K562 (cell line): ENCODE measurements around the gene SYMPK. TPM values are rescaled to one million over a fixed set of nuclear protein-coding genes. Genes with fewer than 3 reads are reported as not detected.
A peak's percentile ranks its signal among the peaks of the same experiment; 100 is the strongest.

Source experiments
- ATAC-seq: fragments of 200-7000 bp; cut with Tn5 transposase; 3 replicates; pipeline ENCODE4 v1.9.1; 2020; ENCODE audit warnings: moderate library complexity
- BruUV-seq: library from RNA; stranded (reverse); fragments of 400-500 nt; replicated peaks from 2 replicates; lab custom pipeline; 2021; lab: Mats Ljungman, UMichigan
- CTCF ChIA-PET: fragments of 300-600 bp; formaldehyde crosslinking; extraction: SDS; loops from one replicate; lab custom pipeline; 2021; ENCODE audit warnings: low intra/inter-chr PET ratio; lab: Yijun Ruan, JAX
- POLR2A ChIA-PET: fragments of 300-600, 350-650 bp; sonication (Branson Sonifier 250); formaldehyde crosslinking; extraction: SDS; loops from one replicate; lab custom pipeline; 2021; ENCODE audit warnings: antibody characterized with exemption, inconsistent platforms; lab: Yijun Ruan, JAX
- DNase-seq, 4 experiments: peaks; one replicate each; pipeline versions ENCODE4 v3.0.0 to v3.0.0-alpha.2; 2011 to 2018; ENCODE audit warnings: low spot score in 3 of 4, mixed read lengths in 3 of 4; ENCODE audit errors: extremely low read depth in 1 of 4
- FAIRE-seq: peaks from 2 replicates; lab custom pipeline; 2011; peaks lifted over from hg19 to GRCh38; lab: Jason Lieb, UNC
- H2AFZ ChIP-seq: 2 replicates; pipeline ENCODE4 v1.6.0; 2011; ENCODE audit warnings: low read depth, low read length, control low read depth, inconsistent platforms
- H3K27ac ChIP-seq: fragments of 200-600 bp; 3 replicates; pipeline ENCODE4 v1.8.0; 2011; ENCODE audit warnings: low read depth, mild to moderate bottlenecking, control low read depth, inconsistent platforms, low read length, moderate library complexity, mixed read lengths; ENCODE audit errors: extremely low read depth
- H3K27me3 ChIP-seq, 2 experiments: fragments of 300-600 bp in 1 of 2; 2 replicates in 1 of 2; 3 replicates in 1 of 2; pipeline versions ENCODE4 v1.6.0 to v1.8.0; 2011; ENCODE audit warnings: inconsistent platforms in 2 of 2, low read length in 2 of 2, mild to moderate bottlenecking in 1 of 2, mixed read lengths in 1 of 2, moderate library complexity in 1 of 2; ENCODE audit not compliant: control insufficient read depth in 2 of 2, insufficient read depth in 2 of 2
- H3K36me3 ChIP-seq: fragments of 300-600 bp; 3 replicates; pipeline ENCODE4 v1.8.0; 2011; ENCODE audit warnings: mild to moderate bottlenecking, low read length, inconsistent platforms; ENCODE audit not compliant: control insufficient read depth, insufficient read depth
- H3K4me1 ChIP-seq, 2 experiments: fragments of 200-600 bp in 1 of 2; replicated peaks in 1 of 2; 2 replicates in 1 of 2; 3 replicates in 1 of 2; pipeline versions ENCODE4 v1.5.1 to v1.8.0; 2011; ENCODE audit warnings: inconsistent platforms in 2 of 2, low read length in 2 of 2, mild to moderate bottlenecking in 1 of 2, mixed read lengths in 1 of 2, moderate library complexity in 1 of 2; ENCODE audit not compliant: control insufficient read depth in 2 of 2, insufficient read depth in 2 of 2
- H3K4me2 ChIP-seq: 2 replicates; pipeline ENCODE4 v1.6.1; 2011; ENCODE audit warnings: low read length, control low read depth, inconsistent platforms, mixed read lengths; ENCODE audit not compliant: insufficient read depth
- H3K4me3 ChIP-seq: fragments of 200-600 bp; sonication (generic), shearing (Covaris generic); 2 replicates; pipeline ENCODE4 v1.5.1; 2016; ENCODE audit warnings: control low read depth, inconsistent platforms
- H3K79me2 ChIP-seq: fragments of 200-600 bp; 3 replicates; pipeline ENCODE4 v1.8.0; 2011; ENCODE audit warnings: low read length, inconsistent platforms; ENCODE audit not compliant: control insufficient read depth, insufficient read depth
- H3K9ac ChIP-seq, 2 experiments: 2 replicates each; pipeline versions ENCODE4 v1.6.0 to v1.6.1; 2011; ENCODE audit warnings: low read depth in 2 of 2, low read length in 2 of 2, control low read depth in 1 of 2, inconsistent platforms in 1 of 2, mild to moderate bottlenecking in 1 of 2, mixed read lengths in 1 of 2; ENCODE audit not compliant: insufficient read depth in 1 of 2
- H3K9me1 ChIP-seq: one replicate; pipeline ENCODE4 v1.6.0; 2011; ENCODE audit warnings: inconsistent platforms, mild to moderate bottlenecking, low read length, moderate library complexity; ENCODE audit not compliant: control insufficient read depth, insufficient read depth
- H3K9me3 ChIP-seq: replicated peaks from 2 replicates; pipeline ENCODE4 v1.5.1; 2011; ENCODE audit warnings: low read depth, low read length, inconsistent platforms; ENCODE audit not compliant: control insufficient read depth, insufficient read depth
- H4K20me1 ChIP-seq: replicated peaks from 2 replicates; pipeline ENCODE4 v1.6.1; 2011; ENCODE audit warnings: low read length, inconsistent platforms, mixed read lengths; ENCODE audit not compliant: control insufficient read depth, insufficient read depth
- CGGBP1 ChIP-seq: fragments of 250-450 bp; sonication (Bioruptor Pico); IDR thresholded peaks from 2 replicates; pipeline ENCODE4 v1.9.0; 2021; ENCODE audit warnings: mild to moderate bottlenecking
- CTBP1 ChIP-seq: fragments of 450-650 bp; IDR thresholded peaks from 2 replicates; pipeline ENCODE4 v1.6.1; 2016; ENCODE audit warnings: borderline replicate concordance
- POLR2G ChIP-seq: fragments of 200-400 bp; formaldehyde crosslinking; IDR thresholded peaks from 2 replicates; pipeline ENCODE4 v1.6.1; 2017; ENCODE audit warnings: low read depth, mild to moderate bottlenecking, antibody characterized with exemption, low read length, moderate library complexity
- WGBS: fragments of 100-300 bp; shearing (Covaris generic); methylation state at CpG from one replicate; pipeline ENCODE4 v1.1.6; 2016; ENCODE audit warnings: low coverage, mixed read lengths; ENCODE audit not compliant: insufficient coverage; ENCODE audit errors: missing lambda C conversion rate; 5-methylcytosine and 5-hydroxymethylcytosine counted together
- in situ Hi-C: fragments of 300-500 bp; cut with MboI; formaldehyde crosslinking; loops from 4 replicates; pipeline ENCODE4 v1.15.0; 2018; ENCODE audit warnings: inconsistent platforms, mixed read lengths
- intact Hi-C: fragments of 100-400 bp; cut with micrococcal nuclease; formaldehyde crosslinking; loops from 2 replicates; pipeline ENCODE4 v1.14.2; 2022
- polyA plus RNA-seq, 8 experiments: library from polyadenylated mRNA; depleted of rRNA in 4 of 8; stranded (reverse) in 5 of 8; unstranded in 3 of 8; fragments of >200 nt; fragmentation: Nextera tagmentation in 2 of 8; fragmentation: Illumina TruSeq in 1 of 8; extraction: Ambion mirVana in 2 of 8; extraction: Trizol in 1 of 8; gene quantifications; 2 replicates each; pipeline versions ENCODE4 v1.2.1 to v1.2.3, GENCODE V29; 2011 to 2014; ENCODE audit warnings: inconsistent platforms in 1 of 8, missing spikeins in 1 of 8
- total RNA-seq, 7 experiments: library from RNA; depleted of rRNA in 6 of 7; stranded (reverse); fragments of >200 nt in 6 of 7; fragmentation: Illumina TruSeq in 2 of 7; extraction: Trizol in 2 of 7; gene quantifications; 2 replicates each; pipeline versions ENCODE4 v1.2.1 to v1.2.3, GENCODE V29; 2011 to 2021; ENCODE audit warnings: low replicate concordance in 1 of 7

SYMPK gene
- total and polyA plus RNA-seq, 9 of the 15 experiments (the other 6 are each of a cell fraction or from before 2014, with no cell fraction given): 0.73 to 95.5 (median 58.4) TPM

GRCh38 chr19:45826934-45827333 lies 36.0 kb downstream of the SYMPK start:
- Histone ChIP-seq H2AFZ (no peak overlapping the region), H3K4me1 (peaks cover 0 to 3% of the 10 kb centered on the region in 2 experiments; a peak in 1 of 5 replicates), H3K27me3 (no peaks in the 10 kb centered on the region), H4K20me1 (no peaks in the 10 kb centered on the region), H3K79me2 (no peaks in the 10 kb centered on the region), H3K27ac (no peak overlapping the region), H3K4me3 (no peak overlapping the region), H3K36me3 (peaks cover 93% of the 10 kb centered on the region; the same call in 2 of the 3 replicates), H3K4me2 (no peak overlapping the region), H3K9ac (no peak overlapping the region), H3K9me3 (no peaks in the 10 kb centered on the region), H3K9me1 (peaks cover 6% of the 10 kb centered on the region)
- intact Hi-C loops: no loop called here
- FAIRE-seq (no peak), DNase-seq (no peak), ATAC-seq (no peak)
- CTCF ChIA-PET: no interaction called here
- POLR2A ChIA-PET: interaction anchor here (0.6 to 1.7 kb wide), 5 partner anchors 10 to 159 kb away, joined by 3 to 5 read pairs (median 3); partner anchors contain the start of gene GIPR
- TF ChIP-seq POLR2G (peak; percentile 56; the same call in 1 of the 2 replicates), CGGBP1 (CRISPR knock-in tag) (no peak), CTBP1 (no peak)
- BruUV-seq: no TSS peak
- 90% methylated on average over 10 of the region's 11 CpGs for WGBS
- in situ Hi-C loops: no loop called here
